GM19238 (cell line): ENCODE measurements around the gene MYL5.
"Not testable (repeated sequence)": the region's sequence is repeated elsewhere in the genome, so short reads cannot be mapped to it uniquely, and the experiment has no call there.

Experiments
- DNase-seq: peaks from one replicate; pipeline ENCODE4 v3.0.0; 2011; ENCODE audit warnings: low spot score; ENCODE audit not compliant: insufficient read length

MYL5 gene

GRCh38 chr4:669806-670559 is 4.4 kb upstream of the MYL5 start:
- not testable (repeated sequence) for DNase-seq

GRCh38 chr4:671769-672168 is 2.6 kb upstream of the MYL5 start:
- DNase-seq: no peak

GRCh38 chr4:673349-674091 is 822 bp upstream of the MYL5 start:
- no peak for DNase-seq

- no peak for DNase-seq
Measured at GRCh38 chr4:675036-675882, 917 bp downstream of the MYL5 start.

DNA sequence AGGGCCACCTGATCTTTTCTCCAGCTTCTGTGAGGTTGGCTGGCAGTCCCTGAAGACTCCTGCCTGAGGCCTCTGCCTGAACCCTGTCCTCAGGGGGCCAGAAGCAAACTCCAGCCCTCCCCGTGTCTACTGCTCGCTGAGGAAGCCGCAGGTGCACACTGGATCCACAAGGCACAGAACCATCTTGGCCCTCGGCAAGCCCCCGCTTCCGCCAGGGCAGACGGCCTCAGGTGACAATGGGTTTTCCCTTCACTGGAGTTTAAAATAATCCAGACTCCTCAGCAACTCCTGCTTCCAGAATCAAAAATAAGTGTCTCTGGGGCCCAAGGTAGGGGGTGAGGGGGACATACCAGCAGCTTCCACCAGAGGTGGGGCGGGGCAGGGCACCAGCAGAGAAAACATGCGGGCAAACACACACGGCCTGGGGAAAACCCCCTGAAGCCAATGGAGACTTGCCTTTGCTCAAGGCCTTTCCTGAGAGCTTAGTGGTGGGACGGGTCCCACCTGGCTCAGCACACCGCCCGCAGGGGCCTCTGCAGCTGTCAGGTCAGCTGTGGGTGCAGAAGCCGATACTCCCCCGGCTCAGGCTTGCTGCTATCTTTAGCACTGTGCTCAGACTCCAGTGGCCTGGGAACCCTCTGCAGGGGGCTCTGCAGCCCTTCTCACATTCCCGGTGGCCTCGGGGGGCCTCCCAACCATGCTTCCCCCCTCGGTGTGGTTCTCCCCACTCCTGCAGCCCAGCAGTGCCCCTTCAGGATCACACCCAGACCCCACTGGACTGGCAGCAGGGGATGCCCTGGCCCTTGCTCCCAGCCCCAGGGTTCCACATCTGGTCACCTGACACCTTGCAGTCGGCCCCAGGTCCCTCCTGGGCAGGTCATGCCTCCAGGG is 1.9 kb downstream of the MYL5 start:
- no peak for DNase-seq

- DNase-seq: no peak
Measured at GRCh38 chr4:676871-677235, 2.5 kb downstream of the MYL5 start.

DNA sequence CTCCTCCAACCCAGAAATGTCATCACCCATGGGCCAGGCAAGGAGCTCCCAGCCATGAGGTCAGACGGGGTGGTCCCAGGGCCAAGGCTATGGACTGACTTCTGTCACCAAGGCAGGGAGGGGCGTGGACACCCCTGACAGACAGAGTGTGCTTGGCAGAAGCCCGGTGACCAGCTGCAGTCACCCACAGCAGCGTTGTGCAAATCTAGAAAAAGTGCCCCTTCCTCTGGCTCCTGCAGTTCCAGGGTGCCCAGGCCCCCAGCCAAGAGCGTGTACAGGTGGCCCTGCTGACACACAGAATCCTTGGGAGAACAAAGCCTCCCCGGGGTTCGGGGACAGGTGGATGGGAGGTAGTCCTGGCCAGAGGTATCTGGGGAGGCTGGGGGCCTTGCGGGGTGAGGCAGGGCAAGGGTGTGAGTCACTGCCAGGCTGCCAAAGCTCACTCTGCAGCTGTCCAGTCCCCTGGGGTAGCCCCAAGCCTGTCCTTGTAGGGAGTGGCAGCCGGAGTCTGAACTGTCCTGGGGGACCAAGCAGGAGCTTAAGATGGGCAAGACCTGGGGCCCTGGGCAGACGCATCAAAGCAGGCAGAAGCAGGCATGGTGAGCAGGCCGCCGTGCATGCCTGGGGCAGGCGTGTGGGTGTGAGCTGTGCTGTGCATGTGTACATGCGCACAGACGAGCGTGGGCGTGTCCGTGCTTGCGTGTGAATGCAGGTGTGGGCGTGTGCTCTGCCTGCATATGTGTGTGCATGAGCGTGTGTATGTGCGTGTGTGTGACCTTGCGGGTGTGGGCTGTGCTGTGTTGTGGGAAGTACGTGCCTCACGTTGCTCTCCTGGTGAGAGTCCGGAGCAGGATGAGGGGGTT is 3.3 kb downstream of the MYL5 start:
- DNase-seq: no peak

DNA sequence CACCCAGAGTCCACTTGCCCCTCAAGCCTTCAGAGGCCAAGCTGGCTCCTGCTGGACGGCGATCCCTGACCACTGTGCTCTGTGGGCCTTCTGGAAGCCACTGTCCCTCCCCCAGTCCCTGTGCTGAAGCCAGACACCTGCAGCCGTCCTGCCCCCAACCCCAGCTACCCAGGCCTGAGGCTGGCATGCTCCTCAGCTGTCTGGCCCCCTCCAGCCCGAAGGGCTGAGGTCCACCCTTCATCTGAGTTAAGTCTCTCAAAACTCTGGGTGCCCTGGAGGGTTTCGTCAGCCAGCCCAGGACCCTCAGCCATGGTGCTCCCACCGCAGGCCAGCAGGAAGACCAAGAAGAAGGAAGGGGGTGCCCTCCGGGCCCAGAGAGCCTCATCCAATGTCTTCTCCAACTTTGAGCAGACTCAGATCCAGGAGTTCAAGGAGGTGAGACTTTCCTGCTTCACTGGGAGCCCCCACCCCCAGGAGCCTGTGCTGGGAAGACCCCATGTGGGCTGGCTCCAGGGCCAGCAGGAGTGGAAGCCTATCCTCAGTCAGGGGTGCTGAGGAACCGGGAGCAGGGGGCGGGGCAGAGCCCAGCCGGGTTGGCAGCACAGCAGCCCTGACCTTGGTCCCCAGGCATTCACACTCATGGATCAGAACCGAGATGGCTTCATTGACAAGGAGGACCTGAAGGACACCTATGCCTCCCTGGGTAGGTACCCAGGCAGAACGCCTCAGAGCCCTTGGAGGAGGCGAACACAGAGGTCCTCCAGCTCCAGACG is 4.2 kb downstream of the MYL5 start:
- no peak for DNase-seq

DNA sequence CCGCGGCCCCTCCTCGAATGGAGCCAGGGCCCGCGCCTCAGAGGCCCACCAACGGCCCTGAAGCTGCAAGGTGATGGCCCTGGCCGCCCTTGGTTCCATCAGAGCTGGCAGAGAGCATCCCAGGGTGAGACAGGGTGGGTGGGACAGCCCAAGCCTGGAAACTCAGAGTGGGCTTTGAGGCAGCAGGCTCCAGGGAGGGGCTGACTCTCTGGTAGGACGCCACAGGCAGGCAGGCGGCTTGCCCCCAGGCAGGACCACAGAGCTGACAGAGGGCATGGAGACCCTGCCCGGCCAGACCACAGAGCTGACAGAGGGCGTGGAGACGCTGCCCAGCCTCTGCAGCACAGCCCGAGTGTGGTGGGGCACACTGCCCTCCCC is 4.8 kb downstream of the MYL5 start:
- DNase-seq: no peak

- DNase-seq: no peak
Measured at GRCh38 chr4:679629-680028, 5.3 kb downstream of the MYL5 start.

DNA sequence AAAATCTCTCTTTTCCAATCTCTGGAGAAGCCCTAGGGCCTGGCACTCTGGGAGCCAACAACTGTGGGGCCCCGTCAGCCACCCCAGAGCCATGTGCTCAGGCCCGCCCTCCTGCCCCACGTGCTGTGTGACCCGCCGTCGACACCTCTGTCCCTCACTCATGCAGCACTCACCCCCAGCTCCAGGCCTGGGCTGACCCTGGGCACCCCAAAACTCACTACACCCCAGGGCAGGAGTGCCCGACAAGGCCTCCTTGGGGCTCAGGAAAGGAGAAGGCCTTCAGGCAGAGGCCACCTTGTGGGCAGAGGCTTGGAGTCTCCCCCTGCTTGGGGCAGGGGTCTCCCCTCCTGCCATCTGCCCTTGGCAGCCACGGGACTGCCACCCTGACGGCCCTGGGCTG is 5.7 kb downstream of the MYL5 start:
- no peak for DNase-seq

DNA sequence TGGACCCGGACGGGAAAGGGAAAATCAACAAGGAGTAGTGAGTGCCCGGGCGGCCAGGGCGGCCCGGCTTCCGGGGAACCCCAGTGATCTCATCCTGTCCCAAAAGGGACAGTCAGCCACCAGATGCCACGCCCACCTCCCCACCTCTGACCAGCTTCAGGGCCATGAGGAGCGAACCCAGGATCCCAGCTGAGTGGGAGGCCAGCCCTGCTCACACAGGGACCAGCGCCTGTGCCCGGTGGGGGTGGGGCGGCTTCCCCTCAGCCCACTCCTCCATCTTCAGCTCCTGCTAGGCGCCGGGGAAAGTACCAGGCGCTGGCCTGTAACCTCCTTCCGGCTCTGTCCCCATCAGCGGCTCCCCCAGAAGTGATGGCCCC is 6.2 kb downstream of the MYL5 start:
- DNase-seq: no peak

- DNase-seq: no peak
Measured at GRCh38 chr4:680928-681645, 6.7 kb downstream of the MYL5 start.

DNA sequence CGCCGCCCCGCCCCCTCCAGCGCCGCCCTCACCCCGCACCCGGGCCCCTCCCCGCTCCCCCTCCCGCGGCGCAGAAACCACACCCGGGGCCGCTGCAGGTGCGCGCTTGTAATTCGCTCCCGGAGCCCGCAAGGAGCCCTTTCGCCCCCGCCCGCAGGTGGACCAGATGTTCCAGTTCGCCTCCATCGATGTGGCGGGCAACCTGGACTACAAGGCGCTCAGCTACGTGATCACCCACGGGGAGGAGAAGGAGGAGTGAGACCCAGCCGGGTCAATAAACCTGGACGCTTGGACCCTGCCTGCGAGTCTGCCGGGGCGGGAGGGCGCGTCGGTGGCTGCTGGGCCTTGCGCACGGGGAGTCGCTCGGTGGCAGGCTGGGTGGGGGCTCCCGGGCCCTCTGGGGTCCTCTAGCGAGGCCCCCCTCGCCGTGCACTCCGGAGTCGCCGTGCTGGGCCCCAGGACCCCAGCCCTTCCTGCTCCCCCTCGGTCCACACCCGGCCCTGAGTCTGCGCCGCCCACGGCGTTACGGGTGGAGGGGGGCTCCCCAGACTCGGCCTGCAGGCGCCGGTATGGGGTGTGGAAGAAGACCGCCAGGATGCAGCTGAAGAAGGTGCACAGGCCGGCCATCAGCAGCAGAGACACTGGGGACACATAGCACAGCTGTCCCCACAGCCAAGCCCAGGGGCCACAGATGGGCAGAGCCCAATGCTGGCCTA is 7.6 kb downstream of the MYL5 start:
- DNase-seq: no peak

- no peak for DNase-seq
Measured at GRCh38 chr4:682490-683172, 8.3 kb downstream of the MYL5 start.

- DNase-seq: no peak
Measured at GRCh38 chr4:683247-683897, 9.0 kb downstream of the MYL5 start.

- DNase-seq: no peak
Measured at GRCh38 chr4:683982-684622, 9.8 kb downstream of the MYL5 start.
